ENCODE results near the gene FAM228B.
"Not testable (repeated sequence)": the region's sequence is repeated elsewhere in the genome, so short reads cannot be mapped to it uniquely, and the experiment has no call there.

FAM228B gene

GRCh38 chr2:24125956-24126355 lies 2.7 kb downstream of the FAM228B start:
- no peak for TF ChIP-seq SUZ12 (IDR thresholded peaks at IDR 0.05; ENCODE audit: extremely low read depth, insufficient read depth, insufficient read length)
- peaks cover 5% of the 10 kb centered on the region for H3K36me3 ChIP-seq (ENCODE audit: insufficient read depth, insufficient read length, low read length)
- no peaks in the 10 kb centered on the region for H3K9me3 ChIP-seq (ENCODE audit: insufficient read depth, low read length)
- DNase-seq (ENCODE audit: low read depth, low spot score): no peak
- no peaks in the 10 kb centered on the region for H3K4me1 ChIP-seq (ENCODE audit: insufficient read depth, insufficient read length)
- no peak overlapping the region for H3K4me3 ChIP-seq (ENCODE audit: insufficient read length, low read depth)
- H3K9ac ChIP-seq (ENCODE audit: insufficient read length, low read depth): no peak overlapping the region
- no peaks in the 10 kb centered on the region for H3K27me3 ChIP-seq (ENCODE audit: insufficient read depth, insufficient read length)

GRCh38 chr2:24132543-24132942 lies 9.3 kb downstream of the FAM228B start:
- no peaks in the 10 kb centered on the region for H3K4me1 ChIP-seq (ENCODE audit: insufficient read depth, insufficient read length)

GRCh38 chr2:24140305-24140704 lies 17.0 kb downstream of the FAM228B start:
- not testable (repeated sequence) for H3K4me3 ChIP-seq (ENCODE audit: insufficient read length, low read depth); H3K9me3 ChIP-seq (ENCODE audit: insufficient read depth, low read length); H3K4me1 ChIP-seq (ENCODE audit: insufficient read depth, insufficient read length); H3K27me3 ChIP-seq (ENCODE audit: insufficient read depth, insufficient read length); H3K9ac ChIP-seq (ENCODE audit: insufficient read length, low read depth); DNase-seq (ENCODE audit: low read depth, low spot score); H3K36me3 ChIP-seq (ENCODE audit: insufficient read depth, insufficient read length, low read length)

More at GRCh38 chr2:24132543-24132942, 9.3 kb downstream of the FAM228B start:
- DNase-seq (ENCODE audit: low read depth, low spot score): no peak
- TF ChIP-seq YY1 (IDR thresholded peaks at IDR 0.05; ENCODE audit: insufficient read depth, insufficient read length) (no peak), ZNF274 (IDR thresholded peaks at IDR 0.05; ENCODE audit: low read depth, low read length) (no peak), SUZ12 (IDR thresholded peaks at IDR 0.05; ENCODE audit: extremely low read depth, insufficient read depth, insufficient read length) (no peak)
- H3K36me3 ChIP-seq (ENCODE audit: insufficient read depth, insufficient read length, low read length): no peaks in the 10 kb centered on the region
- H3K27me3 ChIP-seq (ENCODE audit: insufficient read depth, insufficient read length): no peaks in the 10 kb centered on the region
- 0 out of 2 replicates have a peak, but pooled peaks cover 4% of the 10 kb centered on the region for H3K9me3 ChIP-seq (ENCODE audit: insufficient read depth, low read length)
- H3K9ac ChIP-seq (ENCODE audit: insufficient read length, low read depth): no peak overlapping the region
- no peak overlapping the region for H3K4me3 ChIP-seq (ENCODE audit: insufficient read length, low read depth)

GRCh38 chr2:24147364-24147763 lies 24.1 kb downstream of the FAM228B start:
- TF ChIP-seq YY1 (IDR thresholded peaks at IDR 0.05; ENCODE audit: insufficient read depth, insufficient read length) (no peak), ZNF274 (IDR thresholded peaks at IDR 0.05; ENCODE audit: low read depth, low read length) (no peak), SUZ12 (IDR thresholded peaks at IDR 0.05; ENCODE audit: extremely low read depth, insufficient read depth, insufficient read length) (no peak)
- Histone ChIP-seq H3K27me3 (ENCODE audit: insufficient read depth, insufficient read length) (no peaks in the 10 kb centered on the region), H3K4me1 (ENCODE audit: insufficient read depth, insufficient read length) (no peaks in the 10 kb centered on the region), H3K4me3 (ENCODE audit: insufficient read length, low read depth) (no peak overlapping the region), H3K9me3 (ENCODE audit: insufficient read depth, low read length) (peaks cover 15% of the 10 kb centered on the region), H3K36me3 (ENCODE audit: insufficient read depth, insufficient read length, low read length) (no peaks in the 10 kb centered on the region), H3K9ac (ENCODE audit: insufficient read length, low read depth) (no peak overlapping the region)
- no peak for DNase-seq (ENCODE audit: low read depth, low spot score)

GRCh38 chr2:24152413-24153197 lies 29.3 kb downstream of the FAM228B start:
- no peaks in the 10 kb centered on the region for H3K27me3 ChIP-seq (ENCODE audit: insufficient read depth, insufficient read length)
- no peaks in the 10 kb centered on the region for H3K36me3 ChIP-seq (ENCODE audit: insufficient read depth, insufficient read length, low read length)
- H3K4me1 ChIP-seq (ENCODE audit: insufficient read depth, insufficient read length): no peaks in the 10 kb centered on the region
- H3K9me3 ChIP-seq (ENCODE audit: insufficient read depth, low read length): peaks cover 7% of the 10 kb centered on the region
- no peak for DNase-seq (ENCODE audit: low read depth, low spot score)
- H3K4me3 ChIP-seq (ENCODE audit: insufficient read length, low read depth): no peak overlapping the region
- TF ChIP-seq ZNF274 (IDR thresholded peaks at IDR 0.05; ENCODE audit: low read depth, low read length): no peak
- TF ChIP-seq SUZ12 (IDR thresholded peaks at IDR 0.05; ENCODE audit: extremely low read depth, insufficient read depth, insufficient read length): no peak
- no peak for TF ChIP-seq YY1 (IDR thresholded peaks at IDR 0.05; ENCODE audit: insufficient read depth, insufficient read length)
- H3K9ac ChIP-seq (ENCODE audit: insufficient read length, low read depth): no peak overlapping the region

- H3K27me3 ChIP-seq (ENCODE audit: insufficient read depth, insufficient read length): no peaks in the 10 kb centered on the region
- no peaks in the 10 kb centered on the region for H3K36me3 ChIP-seq (ENCODE audit: insufficient read depth, insufficient read length, low read length)
- H3K9ac ChIP-seq (ENCODE audit: insufficient read length, low read depth): no peak overlapping the region
- H3K9me3 ChIP-seq (ENCODE audit: insufficient read depth, low read length): no peaks in the 10 kb centered on the region
- no peaks in the 10 kb centered on the region for H3K4me1 ChIP-seq (ENCODE audit: insufficient read depth, insufficient read length)
- DNase-seq (ENCODE audit: low read depth, low spot score): no peak
- H3K4me3 ChIP-seq (ENCODE audit: insufficient read length, low read depth): no peak overlapping the region
- TF ChIP-seq YY1 (IDR thresholded peaks at IDR 0.05; ENCODE audit: insufficient read depth, insufficient read length) (no peak), ZNF274 (IDR thresholded peaks at IDR 0.05; ENCODE audit: low read depth, low read length) (no peak), SUZ12 (IDR thresholded peaks at IDR 0.05; ENCODE audit: extremely low read depth, insufficient read depth, insufficient read length) (no peak)
These were observed 30.2 kb downstream of the FAM228B start for GRCh38 chr2:24153478-24153877.

- Histone ChIP-seq H3K9me3 (ENCODE audit: insufficient read depth, low read length) (peaks cover 9% of the 10 kb centered on the region), H3K4me3 (ENCODE audit: insufficient read length, low read depth) (no peak overlapping the region), H3K27me3 (ENCODE audit: insufficient read depth, insufficient read length) (no peaks in the 10 kb centered on the region), H3K9ac (ENCODE audit: insufficient read length, low read depth) (no peak overlapping the region), H3K36me3 (ENCODE audit: insufficient read depth, insufficient read length, low read length) (no peaks in the 10 kb centered on the region), H3K4me1 (ENCODE audit: insufficient read depth, insufficient read length) (no peaks in the 10 kb centered on the region)
- no peak for DNase-seq (ENCODE audit: low read depth, low spot score)
- no peak for TF ChIP-seq YY1 (IDR thresholded peaks at IDR 0.05; ENCODE audit: insufficient read depth, insufficient read length)
- no peak for TF ChIP-seq SUZ12 (IDR thresholded peaks at IDR 0.05; ENCODE audit: extremely low read depth, insufficient read depth, insufficient read length)
- no peak for TF ChIP-seq ZNF274 (IDR thresholded peaks at IDR 0.05; ENCODE audit: low read depth, low read length)
These were observed 34.9 kb downstream of the FAM228B start for GRCh38 chr2:24158131-24158530.

Data from NT2/D1 (cell line).